Stimulated activated naive CD4-positive, alpha-beta T cell treated with Interleukin-2 at 50 U/mL for 16 hours (primary cell): ENCODE data around the gene PPP1R8.

Experiments used
- DNase-seq: peaks from one replicate; lab custom pipeline; 2025; lab: John Stamatoyannopoulos, UW

Gene PPP1R8

GRCh38 chr1:27894521-27894920 lies 63.9 kb downstream of the PPP1R8 start:
- DNase-seq = no peak
